RWPE1 (cell line): ENCODE data around the gene MATK.

Experiments used
- CTCF ChIA-PET: fragments of 350-600 bp; sonication (Branson Sonifier 250); formaldehyde crosslinking; extraction: SDS; loops from one replicate; lab custom pipeline; 2021; lab: Yijun Ruan, JAX
- POLR2A ChIA-PET: fragments of 400-600 bp; formaldehyde crosslinking; extraction: SDS; loops from one replicate; lab custom pipeline; 2020; ENCODE audit warnings: antibody characterized with exemption; ENCODE audit not compliant: low non-redundant PET; lab: Yijun Ruan, JAX
- DNase-seq: peaks from one replicate; pipeline ENCODE4 v3.0.0; 2012; ENCODE audit warnings: low spot score
- H3K27ac ChIP-seq: fragments of 450-650 bp; 2 replicates; pipeline ENCODE4 v1.5.1; 2017
- TF ChIP-seq, protein P1 (sequence below): fragments of 450-650 bp; conservative IDR thresholded peaks from 2 replicates; pipeline ENCODE4 v1.5.1; 2017; ENCODE audit warnings: low read depth, mild to moderate bottlenecking

MATK gene

GRCh38 chr19:3793799-3794198, 7.6 kb upstream of the MATK start:
- ChIA-PET CTCF (no interaction called here), POLR2A (no interaction called here)
- TF ChIP-seq, protein P1, sequence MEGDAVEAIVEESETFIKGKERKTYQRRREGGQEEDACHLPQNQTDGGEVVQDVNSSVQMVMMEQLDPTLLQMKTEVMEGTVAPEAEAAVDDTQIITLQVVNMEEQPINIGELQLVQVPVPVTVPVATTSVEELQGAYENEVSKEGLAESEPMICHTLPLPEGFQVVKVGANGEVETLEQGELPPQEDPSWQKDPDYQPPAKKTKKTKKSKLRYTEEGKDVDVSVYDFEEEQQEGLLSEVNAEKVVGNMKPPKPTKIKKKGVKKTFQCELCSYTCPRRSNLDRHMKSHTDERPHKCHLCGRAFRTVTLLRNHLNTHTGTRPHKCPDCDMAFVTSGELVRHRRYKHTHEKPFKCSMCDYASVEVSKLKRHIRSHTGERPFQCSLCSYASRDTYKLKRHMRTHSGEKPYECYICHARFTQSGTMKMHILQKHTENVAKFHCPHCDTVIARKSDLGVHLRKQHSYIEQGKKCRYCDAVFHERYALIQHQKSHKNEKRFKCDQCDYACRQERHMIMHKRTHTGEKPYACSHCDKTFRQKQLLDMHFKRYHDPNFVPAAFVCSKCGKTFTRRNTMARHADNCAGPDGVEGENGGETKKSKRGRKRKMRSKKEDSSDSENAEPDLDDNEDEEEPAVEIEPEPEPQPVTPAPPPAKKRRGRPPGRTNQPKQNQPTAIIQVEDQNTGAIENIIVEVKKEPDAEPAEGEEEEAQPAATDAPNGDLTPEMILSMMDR = no peak

GRCh38 chr19:3792114-3792513, 5.9 kb upstream of the MATK start:
- CTCF ChIA-PET = no interaction called here
- POLR2A ChIA-PET = no interaction called here
- no peak overlapping the region for H3K27ac ChIP-seq
- DNase-seq = no peak
- TF ChIP-seq, protein P1 = no peak

More at GRCh38 chr19:3793799-3794198, 7.6 kb upstream of the MATK start:
- DNase-seq = no peak
- H3K27ac ChIP-seq = no peak overlapping the region

DNA sequence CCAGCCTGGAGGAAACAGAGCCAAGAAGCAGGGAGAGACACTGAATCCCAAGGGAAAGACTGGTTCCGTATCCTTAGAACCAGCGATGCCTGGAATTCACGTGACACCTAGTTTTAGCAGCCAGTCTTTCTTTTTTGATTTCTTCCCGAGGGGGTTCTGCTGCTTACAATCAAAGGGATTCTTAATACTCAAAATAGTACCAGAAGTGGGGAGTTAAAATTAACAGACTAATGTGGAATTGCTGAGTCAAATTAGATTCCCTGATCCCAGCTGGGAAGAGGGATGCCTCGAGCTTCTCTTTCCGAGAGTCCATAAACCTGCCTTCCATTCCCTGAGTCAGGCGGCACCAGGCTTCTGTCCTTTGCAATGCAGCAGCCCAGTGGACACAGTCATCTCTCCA, 4.8 kb upstream of the MATK start:
- no peak for DNase-seq
- TF ChIP-seq, protein P1 = no peak
- no peak overlapping the region for H3K27ac ChIP-seq
- POLR2A ChIA-PET = no interaction called here
- CTCF ChIA-PET = interaction anchor here (0.6 kb wide), 1 partner anchor 71 kb away, joined by 3 read pairs; no protein-coding TSS in a partner anchor

GRCh38 chr19:3790209-3790734, 4.1 kb upstream of the MATK start:
- no peak for DNase-seq
- ChIA-PET CTCF (interaction anchor here (0.6 to 0.7 kb wide), 2 partner anchors 27 to 71 kb away, joined by 3 to 5 read pairs; no protein-coding TSS in a partner anchor), POLR2A (interaction anchor here (0.5 to 0.6 kb wide), 2 partner anchors 94 to 164 kb away, joined by 7 read pairs; no protein-coding TSS in a partner anchor)
- TF ChIP-seq, protein P1 = no peak
- no peak overlapping the region for H3K27ac ChIP-seq

DNA sequence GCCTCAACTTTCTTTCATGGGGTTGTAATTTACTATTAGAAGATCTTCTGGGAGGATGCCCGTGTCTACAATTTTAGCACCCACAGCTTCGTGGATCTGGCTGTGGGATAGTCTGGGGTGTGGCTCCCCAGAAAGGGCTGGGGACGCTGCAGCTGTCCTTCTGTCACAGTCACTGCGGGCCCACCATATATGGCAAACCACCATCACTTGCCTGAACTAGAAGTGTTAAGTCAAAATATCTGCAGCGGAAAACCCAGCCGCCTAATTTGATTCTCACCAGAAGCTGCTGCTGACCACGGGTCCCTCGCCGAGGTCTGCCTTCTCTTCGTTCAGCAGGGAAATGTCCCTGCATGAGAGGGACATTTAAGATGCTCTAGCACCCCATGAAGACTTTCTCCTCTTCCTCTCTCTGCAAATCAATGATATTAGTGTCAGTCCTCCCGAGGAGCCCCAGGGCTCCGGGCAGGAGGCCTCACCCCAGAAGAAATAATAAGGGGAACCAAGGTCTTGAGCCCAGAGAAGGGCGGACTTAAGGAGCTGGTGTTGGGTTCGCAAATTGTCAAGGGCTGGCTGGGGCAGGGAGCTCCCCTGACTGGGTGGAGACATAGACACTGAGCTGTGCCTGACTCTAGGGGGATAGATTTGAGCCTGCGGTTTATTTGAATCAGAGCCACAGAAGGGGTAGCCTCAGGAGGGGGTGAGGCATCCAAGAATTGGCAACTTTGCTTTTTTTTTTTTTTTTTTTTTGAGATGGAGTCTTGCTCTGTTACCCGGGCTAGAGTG, 3.0 kb upstream of the MATK start:
- ChIA-PET POLR2A (no interaction called here), CTCF (interaction anchor here (0.6 kb wide), 1 partner anchor 123 kb away, joined by 3 read pairs; no protein-coding TSS in a partner anchor)
- TF ChIP-seq, protein P1 = no peak
- H3K27ac ChIP-seq = no peak overlapping the region
- no peak for DNase-seq

DNA sequence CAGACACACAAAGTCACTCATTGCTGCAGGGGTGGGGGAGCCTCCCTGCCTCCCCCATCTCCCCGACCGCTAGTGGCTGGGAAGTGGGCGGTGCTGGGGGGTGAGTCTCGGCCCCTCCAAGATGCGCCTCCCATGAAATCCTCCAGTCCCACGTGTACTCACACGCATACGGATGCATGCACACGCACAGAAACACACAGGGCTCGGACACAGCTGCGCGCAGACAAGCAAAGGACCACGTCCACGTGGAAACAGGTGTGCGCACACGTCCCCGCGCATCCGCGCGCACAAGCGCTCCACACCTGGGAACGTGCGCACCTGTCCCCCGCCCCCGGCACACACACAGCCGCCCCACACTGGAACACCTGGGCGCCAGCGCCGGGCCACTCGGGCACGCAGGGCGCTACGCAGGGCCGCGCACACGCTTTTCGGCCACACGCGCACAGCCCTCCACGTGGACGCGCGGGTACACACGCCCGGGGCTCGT, 687 bp downstream of the MATK start:
- CTCF ChIA-PET = no interaction called here
- POLR2A ChIA-PET = no interaction called here
- H3K27ac ChIP-seq = no peak overlapping the region
- no peak for DNase-seq
- TF ChIP-seq, protein P1 = no peak
